HG03060 (cell line): ENCODE measurements around the gene RAPGEF1.
"Not testable (repeated sequence)": the region's sequence is repeated elsewhere in the genome, so short reads cannot be mapped to it uniquely, and the experiment has no call there.

Source experiments
- ATAC-seq: cut with Tn5 transposase; IDR thresholded peaks from one replicate; pipeline ENCODE4 v1.9.1; 2021; ENCODE audit warnings: low read depth, moderate number of reproducible peaks; ENCODE audit not compliant: unreplicated experiment

The RAPGEF1 gene

DNA sequence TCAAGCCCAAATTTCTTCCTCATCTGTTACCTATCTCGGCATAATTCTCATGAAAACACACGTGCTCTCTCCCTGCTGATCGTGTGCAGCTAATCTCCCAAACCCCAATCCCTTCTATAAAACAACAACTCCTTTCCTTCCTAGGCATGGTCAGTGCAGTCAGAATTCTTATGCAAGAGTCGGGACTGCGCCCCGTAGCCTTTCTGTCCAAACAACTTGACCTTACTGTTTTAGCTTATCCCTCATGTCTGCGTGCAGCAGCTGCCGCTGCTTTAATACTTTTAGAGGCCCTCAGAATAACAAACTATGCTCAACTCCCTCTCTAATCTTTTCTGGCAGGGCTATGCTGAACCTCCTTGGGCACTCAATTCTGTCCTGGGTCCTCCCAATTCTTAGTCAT lies 189.4 kb downstream of the RAPGEF1 start:
- not testable (repeated sequence) for ATAC-seq

DNA sequence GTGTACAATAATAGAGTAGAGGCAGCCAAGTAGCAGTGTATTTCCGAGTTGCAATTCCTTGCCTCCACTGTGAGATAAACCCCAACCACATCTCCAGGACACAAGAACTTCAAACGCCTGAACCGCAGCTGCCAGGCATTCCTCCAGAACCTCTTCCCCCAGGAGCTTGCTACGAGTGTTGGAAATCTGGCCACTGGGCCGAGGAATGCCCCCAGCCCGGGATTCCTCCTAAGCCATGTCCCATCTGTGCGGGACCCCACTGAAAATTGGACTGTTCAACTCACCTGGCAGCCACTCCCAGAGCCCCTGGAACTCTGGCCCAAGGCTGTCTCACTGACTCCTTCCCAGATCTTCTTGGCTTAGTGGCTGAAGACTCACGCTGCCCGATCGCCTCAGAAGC lies 190.7 kb downstream of the RAPGEF1 start:
- not testable (repeated sequence) for ATAC-seq

DNA sequence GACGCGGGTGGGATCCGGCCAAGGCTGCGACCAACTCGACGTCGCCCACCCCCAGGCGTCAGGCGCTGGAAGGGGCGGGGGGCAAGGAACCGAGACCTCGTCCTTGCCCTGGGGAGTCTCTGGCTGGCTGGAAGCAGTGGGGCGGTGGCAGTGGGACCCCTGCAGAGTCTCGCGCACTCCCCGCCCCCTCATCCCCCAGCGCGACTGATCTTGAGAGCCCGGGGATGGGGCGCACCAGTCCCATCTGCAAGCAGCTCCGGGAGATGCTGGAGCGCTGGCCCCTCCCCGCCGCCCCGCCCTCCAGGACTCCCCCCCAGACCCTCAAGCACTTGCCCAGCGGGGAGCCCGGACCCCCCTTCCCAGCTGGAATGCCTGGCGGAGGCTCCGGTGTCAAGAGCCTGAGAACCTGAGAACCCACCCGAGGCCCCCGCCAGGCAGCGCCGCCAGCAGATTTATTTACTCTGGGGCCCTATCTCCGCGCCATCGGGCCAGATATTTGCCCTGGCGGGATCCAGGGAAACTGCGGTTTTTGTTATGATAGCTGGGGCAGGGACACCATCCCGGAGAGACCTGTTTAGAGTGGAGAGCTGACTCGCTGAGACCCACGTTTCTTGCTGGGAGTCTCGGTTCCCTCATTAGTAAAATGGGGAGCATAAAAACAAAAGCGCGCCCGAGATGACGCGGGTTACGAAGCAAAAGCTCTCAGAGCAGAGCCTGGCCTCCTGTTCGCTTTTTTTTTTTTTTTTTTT lies 193.4 kb downstream of the RAPGEF1 start:
- ATAC-seq: no peak

DNA sequence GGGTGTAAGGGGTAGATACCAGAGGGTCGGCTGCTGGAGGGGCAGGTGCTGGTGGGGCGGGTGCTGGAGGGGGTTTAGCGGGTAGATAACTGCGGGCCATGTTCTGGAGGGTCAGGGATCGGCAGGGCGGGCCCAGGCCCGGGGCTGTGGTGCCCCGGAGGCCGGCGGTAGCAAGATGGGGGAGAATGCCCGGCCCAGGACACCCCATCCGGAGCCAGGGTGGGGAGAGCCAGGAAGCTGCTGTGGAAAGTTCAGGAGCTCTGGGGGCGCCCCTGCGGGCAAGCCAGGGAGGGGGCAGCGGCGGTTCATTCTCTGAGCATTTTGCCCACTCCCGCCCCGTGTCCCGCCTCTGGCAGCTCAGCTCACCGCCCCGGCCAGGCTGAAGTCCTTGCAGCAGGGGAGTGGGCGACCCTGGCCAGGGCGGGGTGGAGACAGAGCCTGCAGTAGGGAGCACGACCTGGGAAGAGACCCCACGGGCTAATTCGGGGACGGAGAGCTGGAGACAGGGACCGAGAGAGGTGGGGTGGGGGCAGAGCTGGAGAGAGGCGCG lies 194.0 kb downstream of the RAPGEF1 start:
- ATAC-seq: no peak

DNA sequence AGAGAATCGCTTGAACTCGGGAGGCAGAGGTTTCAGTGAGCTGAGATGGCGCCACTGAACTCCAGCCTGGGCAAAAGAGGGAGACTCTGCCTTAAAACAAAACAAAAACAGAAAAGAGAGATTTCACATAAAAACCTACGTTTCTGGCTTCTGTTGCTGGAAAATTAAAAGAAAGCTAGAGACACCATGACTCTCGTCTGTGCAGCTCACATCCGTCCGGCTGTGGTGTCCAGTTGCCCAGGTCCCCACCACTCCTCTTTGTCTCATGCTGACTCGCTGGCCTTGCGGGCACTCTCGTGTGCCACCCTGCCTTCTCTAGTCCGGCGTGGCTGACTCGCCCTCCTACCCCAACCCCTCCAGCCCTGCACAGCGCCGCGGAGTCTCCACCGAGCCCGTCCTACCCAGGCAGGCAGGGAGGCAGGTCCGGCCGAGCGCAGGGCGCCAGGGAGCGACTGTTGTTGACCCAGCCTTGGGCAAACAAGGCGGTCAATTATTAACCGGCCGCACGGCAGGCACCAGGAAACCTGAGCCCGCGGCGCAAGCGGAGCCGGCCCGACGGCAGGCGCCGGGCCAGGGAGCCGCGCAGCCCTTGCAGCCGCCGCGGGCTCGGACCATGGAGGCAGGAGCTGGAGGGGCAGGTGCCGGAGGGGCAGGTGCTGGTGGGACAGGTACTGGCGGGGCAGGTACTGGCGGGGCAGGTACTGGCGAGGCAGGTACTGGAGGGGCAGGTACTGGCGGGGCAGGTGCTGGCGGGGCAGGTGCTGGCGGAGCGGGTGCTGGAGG lies 194.7 kb downstream of the RAPGEF1 start, which contains the start of gene PRRT1B:
Gene PRRT1B (plus strand): TSS at position 521 of the 783 bp plus-strand sequence. CDS start 93 bp downstream, at position 614.
- no peak for ATAC-seq

DNA sequence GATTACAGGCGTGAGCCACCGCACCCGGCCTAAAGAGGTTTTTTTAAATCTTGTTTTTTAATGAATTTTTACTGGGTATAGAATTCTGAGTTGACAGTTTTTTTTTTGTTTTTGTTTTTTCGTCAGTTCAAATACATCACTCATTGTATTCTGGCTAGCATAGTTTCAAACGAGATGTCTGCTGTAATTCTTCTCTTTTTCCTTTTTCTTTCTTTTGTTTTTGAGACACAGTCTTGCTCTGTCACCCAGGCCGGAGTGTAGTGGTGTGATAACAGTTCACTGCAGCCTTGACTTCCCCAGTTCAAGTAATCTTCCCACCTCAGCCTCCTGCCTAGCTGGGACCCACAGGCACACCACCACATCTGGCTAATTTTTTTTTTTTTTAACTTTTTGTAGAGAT lies 196.7 kb downstream of the RAPGEF1 start:
- ATAC-seq: no peak

DNA sequence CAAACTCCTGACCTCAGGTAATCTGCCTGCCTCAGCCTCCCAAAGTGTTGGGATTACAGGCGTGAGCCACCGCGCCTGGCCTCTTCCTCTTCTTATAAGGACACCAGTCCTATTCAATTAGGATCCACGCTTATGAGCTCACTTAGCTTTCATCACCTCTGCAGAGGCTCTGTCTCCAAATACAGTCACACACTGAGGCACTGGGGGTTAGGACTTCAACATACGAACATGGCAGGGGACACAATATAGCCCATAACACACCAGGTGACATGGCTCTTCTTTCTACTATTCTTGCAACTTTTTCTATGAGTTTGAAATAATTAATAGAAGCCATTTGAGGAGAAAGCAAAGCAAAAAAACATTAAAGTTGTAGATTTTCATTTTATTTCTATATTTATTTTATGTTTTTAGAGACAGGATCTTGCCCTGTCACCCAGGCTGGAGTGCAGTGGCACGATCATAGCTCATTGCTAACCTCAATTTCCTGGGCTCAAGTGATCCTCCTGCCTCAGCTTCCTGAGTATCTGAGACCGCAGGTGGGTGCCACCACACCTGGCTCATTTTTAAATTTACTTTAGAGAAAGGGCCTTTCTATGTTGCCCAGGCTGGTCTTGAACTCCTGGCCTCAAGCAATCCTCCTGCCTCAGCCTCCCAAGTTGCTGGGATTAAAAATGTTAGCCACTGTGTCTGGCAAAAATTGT lies 200.5 kb downstream of the RAPGEF1 start:
- ATAC-seq: no peak

DNA sequence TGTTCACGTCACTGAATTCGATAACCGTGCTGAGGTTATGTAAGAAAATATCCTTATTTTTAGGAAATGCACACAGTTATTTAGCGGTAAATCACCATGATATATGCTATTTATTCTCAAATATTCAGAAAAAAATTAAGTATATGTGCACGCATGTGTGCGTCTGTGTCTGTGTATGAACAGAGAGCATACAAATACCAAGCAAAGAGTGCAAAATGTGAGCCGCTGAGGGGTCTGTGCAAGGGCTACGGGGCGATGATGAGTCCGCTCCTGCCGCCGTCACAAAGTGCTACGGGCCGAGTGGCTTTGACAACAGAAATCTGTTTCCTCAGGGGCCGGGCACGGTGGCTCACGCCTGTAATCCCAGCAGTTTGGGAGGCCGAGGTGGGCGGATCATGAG lies 201.9 kb downstream of the RAPGEF1 start:
- ATAC-seq: no peak

DNA sequence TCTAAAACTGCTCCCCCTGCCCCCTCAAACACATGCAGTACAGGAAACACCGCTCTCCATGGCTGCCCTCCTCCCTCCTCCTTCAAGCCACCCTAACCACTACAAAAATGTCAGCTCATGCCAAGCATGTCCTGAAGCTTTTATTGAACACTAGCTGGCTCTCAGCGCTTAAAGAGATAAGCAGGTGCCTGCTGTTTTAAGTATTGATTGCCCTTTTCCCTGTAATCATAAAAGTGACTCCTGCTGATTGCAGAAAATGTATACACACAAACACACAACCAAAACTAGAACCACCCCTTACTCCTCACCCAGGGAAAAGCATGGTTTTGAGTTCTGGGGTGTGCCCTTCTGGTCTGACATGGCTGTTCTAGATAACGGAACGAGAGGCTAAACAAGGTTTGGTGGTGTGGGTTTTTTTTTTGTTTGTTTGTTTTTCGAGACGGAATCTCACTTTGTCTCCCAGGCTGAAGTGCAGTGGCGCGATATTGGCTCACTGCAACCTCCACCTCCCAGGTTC lies 205.1 kb downstream of the RAPGEF1 start:
- no peak for ATAC-seq

DNA sequence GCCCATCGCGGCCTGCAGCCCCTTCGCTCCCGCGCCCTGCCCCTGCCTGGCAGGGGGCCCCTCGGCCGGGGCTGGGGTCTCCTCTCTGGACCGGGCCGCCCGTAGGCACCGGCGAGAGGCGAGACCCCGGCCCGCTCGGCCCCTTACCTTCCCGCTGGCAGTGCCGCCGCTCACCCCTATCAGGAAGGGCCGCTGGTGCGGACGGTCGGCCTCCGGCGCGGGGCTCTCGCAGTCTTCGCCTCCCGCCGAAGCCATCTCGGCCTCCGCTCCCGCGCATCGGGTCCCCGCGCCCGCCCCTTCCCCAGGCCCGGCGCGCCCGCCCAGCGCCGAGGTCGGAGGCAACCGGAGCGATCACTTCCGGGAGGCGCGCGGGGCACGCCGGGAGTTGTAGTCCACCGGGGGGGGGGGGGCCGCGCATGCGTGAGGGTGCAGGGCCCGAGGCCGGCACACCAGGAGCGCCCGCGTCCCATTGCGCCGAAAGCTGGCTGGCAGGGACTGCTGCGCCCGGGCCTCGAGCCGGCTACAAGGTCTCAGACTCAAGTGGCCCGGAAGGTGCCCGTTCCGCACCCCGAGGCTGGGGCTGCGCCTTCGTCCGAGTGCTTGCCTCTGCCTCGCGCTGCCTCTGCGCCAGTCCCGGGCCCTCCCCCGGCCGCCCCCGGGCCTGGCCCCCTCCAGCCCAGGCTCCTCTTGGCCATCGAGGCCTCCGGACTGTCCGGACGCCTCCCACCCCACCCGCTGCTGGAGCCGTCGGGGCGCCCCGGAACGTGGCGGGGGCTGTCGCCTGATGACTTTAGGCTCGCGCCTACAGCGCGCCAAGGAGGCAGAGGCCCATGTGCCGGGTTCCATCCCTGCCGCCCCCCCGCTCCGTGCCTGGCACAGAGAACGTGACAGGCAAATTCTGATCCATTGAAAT lies 208.7 kb downstream of the RAPGEF1 start, which contains the start of gene UCK1:
Gene UCK1 (minus strand): TSS at position 344 of the 913 bp plus-strand sequence. CDS start 89 bp downstream, at position 255.
- no peak for ATAC-seq

DNA sequence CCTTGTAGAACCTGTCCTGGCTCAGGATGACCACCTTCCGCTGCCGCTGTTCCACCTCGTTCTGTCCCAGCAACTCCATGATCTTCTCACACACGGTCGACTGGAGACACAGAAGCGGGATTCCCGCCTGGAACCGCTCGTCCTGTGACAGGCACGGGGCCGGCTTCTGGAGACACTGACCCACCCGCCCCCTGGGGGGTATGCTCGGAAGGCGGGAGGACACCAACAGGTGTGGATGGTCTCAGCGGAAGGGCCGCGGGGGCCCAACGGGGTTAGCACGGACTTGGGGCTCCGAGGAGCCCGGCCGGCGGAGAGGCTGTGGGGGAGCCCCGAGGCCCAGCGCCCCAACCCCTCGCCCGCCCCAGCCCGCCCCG lies 209.3 kb downstream of the RAPGEF1 start:
- no peak for ATAC-seq

DNA sequence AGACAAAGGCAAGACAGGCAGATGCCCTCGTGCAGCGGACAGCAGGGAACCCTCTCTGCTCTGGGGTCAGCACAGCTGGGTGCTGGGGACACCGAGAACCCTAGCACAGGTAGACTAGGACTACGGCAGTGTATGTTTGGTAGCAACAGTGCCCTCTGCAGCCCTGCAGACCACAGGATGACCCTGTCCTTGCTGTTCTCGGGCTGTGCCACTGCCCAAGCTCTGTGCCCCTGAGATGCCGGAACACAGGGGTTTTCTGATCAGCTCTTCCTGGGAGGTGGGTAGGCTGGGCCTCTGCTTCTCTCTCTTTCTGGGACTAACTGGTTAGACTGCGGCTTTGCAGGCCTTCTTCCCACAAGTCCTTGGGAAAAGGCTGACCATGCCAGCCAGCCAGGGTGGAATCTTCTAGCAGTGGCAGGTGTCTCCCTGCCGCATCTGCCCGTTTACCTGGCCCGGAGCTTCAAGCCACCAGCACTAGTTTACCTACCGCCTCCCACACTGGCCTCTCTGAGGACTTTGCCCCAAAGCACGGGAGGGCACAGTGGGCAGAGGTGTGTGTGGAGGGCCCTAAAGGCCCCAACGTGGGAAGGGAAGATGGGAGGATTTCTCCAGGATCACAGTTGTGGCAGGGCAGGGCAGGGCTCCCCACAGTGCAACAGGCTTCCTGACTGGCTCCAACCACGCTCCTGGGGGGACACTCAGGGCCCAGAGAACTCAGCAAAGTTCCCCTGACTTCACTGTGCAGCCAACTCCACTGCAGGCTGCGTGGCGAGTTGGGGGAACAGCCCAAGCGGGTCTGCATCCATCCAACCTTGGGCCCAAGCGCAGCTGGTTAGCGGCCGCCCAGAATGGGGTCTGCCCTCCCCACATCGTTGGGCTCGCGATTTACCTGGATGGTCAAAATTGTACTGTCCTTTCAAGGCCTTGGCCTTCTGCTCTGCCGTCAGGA lies 210.0 kb downstream of the RAPGEF1 start:
- no peak for ATAC-seq

DNA sequence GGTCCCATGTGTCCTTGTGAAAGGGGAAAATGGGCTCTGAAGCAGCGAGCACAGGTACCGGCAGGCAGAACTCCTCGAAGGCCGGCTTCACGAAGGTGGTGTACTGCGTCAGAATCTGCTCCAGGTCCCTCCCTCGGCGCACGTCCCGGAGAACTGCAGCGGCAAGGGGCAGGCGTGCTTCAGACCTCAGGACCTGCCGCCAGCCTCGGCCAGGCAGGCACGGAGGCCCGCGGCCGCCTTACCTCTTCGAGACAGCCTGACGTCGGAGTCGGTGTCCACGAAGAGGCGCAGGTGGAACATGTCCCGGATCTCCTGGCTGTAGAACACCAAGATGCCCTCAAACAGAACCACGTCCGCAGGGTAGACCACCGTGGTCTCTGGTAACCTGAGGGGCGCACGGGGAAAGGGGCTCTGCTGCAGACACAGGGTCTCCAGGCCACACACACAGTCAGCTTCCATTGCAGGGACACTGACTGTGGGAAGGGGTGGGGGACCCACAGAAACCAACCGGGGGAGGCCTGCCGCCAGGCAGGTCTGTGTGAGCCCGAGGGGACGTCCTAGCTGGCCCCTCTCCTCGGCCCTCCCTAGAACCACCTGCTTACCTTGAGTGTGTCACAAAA lies 210.9 kb downstream of the RAPGEF1 start:
- ATAC-seq: no peak

DNA sequence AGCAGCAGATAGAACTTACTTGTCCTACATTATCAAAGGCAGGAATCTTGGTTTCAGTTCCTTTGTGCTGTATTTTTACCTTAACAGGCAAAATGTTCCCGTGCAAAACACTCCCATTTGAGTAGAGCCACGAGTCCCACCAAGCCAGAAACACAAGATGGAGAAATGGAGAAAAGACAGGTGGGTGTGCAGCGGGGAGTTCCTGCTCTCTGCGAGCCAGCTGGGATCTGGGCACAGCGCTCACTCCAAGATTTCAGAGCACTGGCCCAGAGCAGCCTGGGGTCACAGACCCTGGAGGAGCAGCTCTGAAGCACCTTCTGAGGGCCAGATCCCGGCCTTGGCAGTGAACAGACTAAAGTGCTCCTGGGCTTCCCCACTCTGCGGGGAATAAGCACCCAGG lies 211.7 kb downstream of the RAPGEF1 start:
- no peak for ATAC-seq
